Iris pigment epithelial cell (primary cell): ENCODE measurements around the gene CASP2.
A peak's percentile ranks its signal among the peaks of the same experiment; 100 is the strongest.
"Not testable (repeated sequence)": the region's sequence is repeated elsewhere in the genome, so short reads cannot be mapped to it uniquely, and the experiment has no call there.

Source experiments
- DNase-seq: peaks from one replicate; pipeline ENCODE4 v3.0.0-alpha.2; 2011; ENCODE audit warnings: low read depth

The CASP2 gene

DNA sequence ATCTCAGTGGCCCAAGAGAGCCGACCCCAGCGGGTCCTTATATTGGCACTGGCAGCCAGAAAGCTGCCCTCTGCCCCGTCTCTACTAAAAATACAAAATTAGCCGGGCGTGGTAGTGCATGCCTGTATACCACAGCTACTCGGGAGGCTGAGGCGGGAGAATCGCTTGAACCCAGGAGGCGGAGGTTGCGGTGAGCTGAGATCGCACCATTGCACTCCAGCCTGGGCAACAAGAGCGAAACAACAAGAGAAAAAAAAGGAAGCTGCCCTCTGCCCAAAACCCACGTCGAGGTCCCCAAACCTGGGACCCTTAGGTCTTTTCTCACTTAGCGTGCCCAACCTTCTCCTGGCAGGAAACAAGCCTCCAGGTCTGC is 24.0 kb upstream of the CASP2 start:
- not testable (repeated sequence) for DNase-seq

GRCh38 chr7:143265017-143265693 is 23.0 kb upstream of the CASP2 start:
- no peak for DNase-seq

DNA sequence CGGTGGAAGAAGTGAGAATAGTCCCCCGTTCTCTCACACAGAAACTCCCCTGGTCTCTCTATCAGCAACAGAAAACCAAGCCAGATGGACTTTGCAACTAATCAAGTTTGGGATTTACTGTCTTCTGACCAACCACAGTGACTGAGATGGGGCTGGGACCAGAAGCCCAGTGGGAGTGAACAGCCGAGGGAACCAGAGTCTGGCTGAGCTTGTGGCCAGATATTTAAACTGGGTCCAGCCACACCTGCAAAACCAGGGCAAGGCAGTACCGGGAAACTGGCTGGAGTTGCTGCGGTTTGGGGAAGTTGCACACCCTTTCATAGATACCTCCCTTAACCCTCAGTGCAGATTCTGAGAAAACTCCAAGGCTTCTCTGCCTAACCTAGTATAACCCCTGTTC is 18.9 kb upstream of the CASP2 start:
- DNase-seq = no peak

DNA sequence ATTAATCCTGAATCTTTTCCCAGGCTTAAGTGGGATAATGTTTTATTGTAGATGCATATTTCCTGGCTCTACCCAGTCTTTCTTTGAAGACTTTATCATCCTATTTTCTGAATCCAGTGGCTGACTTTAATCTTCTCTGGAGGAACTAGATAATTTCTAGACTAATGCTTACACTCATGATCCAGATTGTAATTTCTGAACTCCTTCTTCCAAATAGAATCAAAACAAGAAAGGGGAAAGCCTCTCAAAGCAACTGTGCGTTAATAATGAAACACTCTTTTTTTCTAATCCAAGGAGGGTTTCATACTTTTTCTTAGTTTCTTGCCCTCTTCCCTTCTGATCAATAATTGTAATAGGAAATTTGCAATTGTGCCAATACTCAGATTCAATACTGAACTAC is 16.9 kb upstream of the CASP2 start:
- no peak for DNase-seq

- DNase-seq = no peak
Measured at GRCh38 chr7:143272871-143273270, 15.3 kb upstream of the CASP2 start.

DNA sequence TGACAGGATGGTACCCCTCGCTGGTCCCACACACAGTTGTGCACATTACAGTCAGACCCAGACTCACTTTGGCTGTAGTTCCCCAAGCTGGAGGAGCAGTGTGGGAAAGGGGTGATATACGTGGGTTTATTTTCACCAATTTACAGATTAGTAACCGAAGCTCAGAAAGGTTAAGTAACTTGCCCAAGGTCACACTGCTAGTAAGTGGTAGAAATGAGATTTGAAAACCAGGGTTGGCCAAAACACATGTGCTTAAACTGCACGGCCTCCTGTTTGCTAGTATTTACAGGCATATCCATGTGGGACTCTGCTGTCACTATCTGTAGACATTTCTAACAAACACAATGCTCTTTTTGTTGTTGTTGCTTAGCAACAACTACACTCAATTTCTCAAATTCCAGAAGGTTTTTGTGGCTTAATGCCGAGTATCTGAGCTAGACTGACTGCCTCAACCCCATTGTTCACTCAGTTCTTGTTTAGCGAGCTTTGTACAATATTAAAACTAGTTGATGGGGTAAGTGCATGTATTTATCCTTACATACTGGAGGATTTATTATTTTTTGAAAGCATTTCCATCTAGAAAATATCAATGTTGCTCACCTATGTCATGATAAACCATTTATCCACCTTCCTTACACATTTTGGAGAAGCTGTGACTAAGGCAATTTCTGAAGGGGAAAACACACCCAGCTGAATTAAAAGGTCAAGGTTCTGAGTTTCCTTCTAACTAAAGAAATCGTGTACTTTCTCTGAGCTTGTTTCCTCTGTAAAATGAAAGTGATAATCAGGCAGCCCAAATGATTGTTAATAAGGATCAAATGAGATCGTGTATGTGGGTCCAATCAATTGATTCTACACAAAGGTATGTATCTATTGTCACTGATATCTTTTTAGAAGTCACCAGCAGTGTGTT is 8.7 kb upstream of the CASP2 start:
- peak; percentile 82 for DNase-seq

- no peak for DNase-seq
Measured at GRCh38 chr7:143280160-143280559, 8.0 kb upstream of the CASP2 start.

GRCh38 chr7:143280566-143280965 is 7.6 kb upstream of the CASP2 start:
- no peak for DNase-seq

DNA sequence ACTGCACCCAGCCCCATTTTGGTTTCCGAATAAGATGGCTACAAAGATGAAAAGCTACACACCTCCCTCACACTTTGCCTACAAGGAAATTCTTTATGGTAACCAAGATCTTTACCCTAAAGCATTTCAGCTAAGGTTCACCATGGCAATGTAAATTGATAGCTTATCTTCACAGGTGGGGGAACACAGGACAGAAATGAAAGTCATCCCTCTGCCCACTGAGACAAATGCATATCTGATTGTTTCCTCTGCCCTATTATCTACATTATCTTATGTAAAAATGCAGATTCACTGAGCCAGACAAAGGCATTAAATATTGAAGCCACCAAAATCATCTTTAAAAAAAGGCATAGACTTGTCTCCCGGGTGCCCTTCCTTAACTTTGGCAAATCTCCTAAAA is 6.6 kb upstream of the CASP2 start:
- DNase-seq = no peak

DNA sequence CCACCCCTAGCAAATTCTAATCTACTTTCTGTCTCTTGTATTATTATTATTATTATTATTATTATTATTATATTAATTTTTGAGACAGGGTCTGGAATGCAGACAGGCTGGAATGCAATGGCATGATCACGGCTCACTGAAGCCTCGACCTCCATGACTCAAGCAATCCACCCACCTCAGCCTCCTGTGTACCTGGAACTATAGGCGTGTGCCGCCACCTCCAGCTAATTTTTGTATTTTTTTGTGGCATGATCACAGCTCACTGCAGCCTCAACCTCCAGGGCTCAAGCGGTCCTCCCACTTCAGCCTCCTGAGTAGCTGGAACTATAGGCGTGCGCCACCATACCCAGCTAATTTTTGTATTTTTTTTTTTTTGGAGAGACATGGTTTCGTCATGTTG is 6.0 kb upstream of the CASP2 start:
- no peak for DNase-seq

DNA sequence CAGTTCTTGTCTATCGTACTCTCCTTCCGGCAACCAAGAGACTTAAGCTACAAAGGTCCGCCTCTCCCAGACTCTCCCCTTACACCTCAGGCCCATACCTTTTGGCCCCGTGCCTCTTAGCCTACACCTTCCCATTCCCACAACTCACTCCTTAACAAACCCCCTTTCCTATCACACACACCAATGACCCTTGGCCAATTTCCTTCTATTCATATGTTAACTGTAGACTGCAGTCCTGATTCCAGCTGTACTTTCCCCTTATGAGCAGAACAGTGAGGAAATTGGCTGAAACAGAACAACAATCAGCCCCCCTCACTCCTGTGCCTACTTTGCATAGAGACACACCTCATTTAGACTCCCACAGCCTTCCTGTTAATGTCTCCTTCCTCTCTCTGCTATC is 4.8 kb upstream of the CASP2 start:
- no peak for DNase-seq

DNA sequence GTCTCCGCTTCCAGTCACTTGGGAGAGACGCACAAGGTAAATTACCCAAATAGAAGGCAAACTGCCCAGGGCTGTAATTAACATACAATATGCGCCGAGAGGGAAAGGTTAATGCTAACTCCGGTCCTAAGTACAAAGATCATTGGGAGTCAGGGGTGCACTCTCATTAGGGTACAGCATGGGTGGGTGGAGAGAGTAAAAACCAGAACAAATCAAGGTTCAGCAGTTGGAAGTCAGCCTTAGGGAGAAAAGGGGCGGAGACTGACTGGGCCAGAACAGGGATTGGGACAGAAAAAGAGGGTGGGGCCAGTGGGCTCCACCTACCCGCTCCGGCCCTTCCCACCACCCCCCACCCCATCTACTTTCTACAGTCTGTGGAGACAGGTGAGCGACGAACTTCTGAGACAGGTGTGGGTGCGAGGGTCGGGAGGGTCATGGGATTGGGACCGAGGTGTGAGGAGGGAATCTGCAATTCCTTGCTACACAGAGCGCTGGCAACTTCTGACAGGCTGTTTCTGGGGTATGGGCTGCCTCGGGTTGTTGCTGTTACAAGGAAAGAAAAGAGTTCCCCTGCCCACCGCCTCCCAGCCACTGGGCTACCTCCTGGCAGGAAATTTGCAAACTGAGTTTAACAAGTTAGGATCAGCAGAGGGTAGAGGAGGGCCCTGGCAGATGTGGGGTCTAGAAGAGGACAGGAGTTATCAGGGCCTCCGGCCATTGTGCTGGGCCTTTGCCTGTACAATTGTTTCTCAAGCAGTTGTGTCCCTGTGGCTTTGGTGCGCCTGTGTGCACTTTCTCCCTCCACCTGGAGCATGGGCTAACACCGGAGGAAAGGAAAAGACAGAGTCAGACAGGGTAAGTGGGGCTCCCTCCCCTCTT is 3.3 kb upstream of the CASP2 start, which contains the start of gene TMEM139:
Gene TMEM139, plus strand, starts transcription at position 368 of the 879 bp plus-strand sequence. CDS start 1,000 bp downstream, outside the sequence.
- DNase-seq = no peak

DNA sequence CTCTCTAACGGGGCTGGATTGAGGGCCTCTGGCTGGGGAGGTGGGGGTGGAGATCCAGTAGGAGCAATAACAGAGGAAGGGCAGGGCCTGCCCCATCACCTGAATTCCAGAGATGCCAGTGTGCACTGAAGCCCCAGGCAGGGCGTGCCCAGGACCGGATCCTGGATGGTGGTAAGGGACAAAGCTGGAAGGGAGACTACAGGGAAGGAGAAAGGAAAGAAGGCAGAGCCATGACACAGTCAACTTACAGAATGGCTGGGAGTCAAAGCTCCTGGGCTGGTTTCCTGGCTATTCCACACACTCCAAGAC is 2.7 kb upstream of the CASP2 start:
- DNase-seq = no peak

- no peak for DNase-seq
Measured at GRCh38 chr7:143285806-143286521, 2.2 kb upstream of the CASP2 start.

GRCh38 chr7:143286522-143286890 is 1.6 kb upstream of the CASP2 start:
- no peak for DNase-seq

- DNase-seq = no peak
Measured at GRCh38 chr7:143287339-143287934, 714 bp upstream of the CASP2 start.

DNA sequence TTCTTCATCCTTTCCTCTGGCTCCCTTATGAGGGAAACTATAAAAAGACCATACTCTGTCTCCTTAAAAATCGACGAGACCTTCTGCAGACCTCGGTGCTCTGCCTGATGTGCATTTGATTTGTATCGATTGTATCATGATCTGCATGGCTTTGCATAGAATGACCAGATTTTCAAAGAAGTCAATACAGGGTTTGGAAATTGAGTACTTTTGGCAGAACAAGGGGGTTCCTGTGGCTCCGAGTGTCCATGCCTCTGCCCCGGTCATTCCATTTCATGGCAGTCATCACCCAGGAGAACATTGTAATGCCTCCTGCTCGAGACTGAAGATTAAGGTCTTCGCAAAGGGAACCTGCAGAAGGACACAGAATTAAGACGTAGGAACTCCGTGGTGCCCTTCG is 685 bp downstream of the CASP2 start:
- DNase-seq = peak; percentile 29

- DNase-seq = no peak
Measured at GRCh38 chr7:143289421-143289820, 1.3 kb downstream of the CASP2 start.

GRCh38 chr7:143289888-143290287 is 1.7 kb downstream of the CASP2 start:
- DNase-seq = not testable (repeated sequence)

DNA sequence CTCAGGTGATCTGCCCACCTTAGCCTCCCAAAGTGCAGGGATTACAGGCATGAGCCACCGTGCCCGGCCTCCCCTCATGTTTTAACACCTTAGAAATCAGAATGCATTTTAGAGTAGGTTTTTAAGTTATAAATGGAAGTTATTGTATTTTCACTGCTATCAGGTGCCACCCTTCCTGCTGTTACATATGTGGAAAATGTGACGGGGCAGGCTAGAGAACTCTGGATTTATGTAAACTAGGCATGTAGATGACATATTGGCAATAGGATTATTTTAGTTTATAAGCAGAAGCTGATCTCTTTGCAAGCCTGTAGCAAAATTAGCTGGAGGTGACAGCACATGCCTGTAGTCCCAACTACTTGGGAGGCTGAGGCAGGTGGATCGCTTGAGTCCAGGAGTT is 2.1 kb downstream of the CASP2 start:
- no peak for DNase-seq

- no peak for DNase-seq
Measured at GRCh38 chr7:143292876-143293275, 4.7 kb downstream of the CASP2 start.

DNA sequence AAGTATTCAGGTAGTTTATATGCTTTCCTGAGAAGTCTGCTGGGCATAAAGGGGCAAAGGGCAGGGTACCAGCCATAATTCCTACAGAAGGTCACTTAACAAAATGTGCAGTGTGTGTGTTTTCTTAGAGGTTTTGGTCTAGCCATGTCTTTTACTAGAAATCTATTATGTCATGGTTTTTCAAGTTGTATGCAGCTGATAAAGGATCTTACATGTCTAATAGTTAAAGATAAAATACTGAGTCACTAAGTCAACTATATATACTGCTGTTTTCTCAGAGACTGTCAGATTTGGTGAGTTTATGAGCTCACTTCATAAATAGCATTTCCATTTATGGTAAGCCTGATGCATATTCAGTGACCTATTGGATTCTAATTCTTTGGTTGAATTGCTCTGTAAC is 7.7 kb downstream of the CASP2 start:
- peak; percentile 78 for DNase-seq
